Caco-2 (cell line): ENCODE data around the gene ASCC1. TPM values are rescaled to one million over a fixed set of nuclear protein-coding genes. Genes with fewer than 3 reads are reported as not detected.
"Not testable (repeated sequence)": the region's sequence is repeated elsewhere in the genome, so short reads cannot be mapped to it uniquely, and the experiment has no call there.

Source experiments
- BruUV-seq: library from RNA; stranded (reverse); fragments of 400-500 nt; replicated peaks from 2 replicates; lab custom pipeline; 2021; lab: Mats Ljungman, UMichigan
- CTCF ChIA-PET: fragments of 300-600 bp; sonication (Branson Sonifier 250); formaldehyde crosslinking; loops from one replicate; lab custom pipeline; 2022; ENCODE audit warnings: antibody characterized with exemption; lab: Charles Lee
- POLR2A ChIA-PET: fragments of 300-600 bp; sonication (Branson Sonifier 250); formaldehyde crosslinking; loops from one replicate; lab custom pipeline; 2022; ENCODE audit warnings: antibody characterized with exemption; lab: Charles Lee
- DNase-seq, 2 experiments: peaks; one replicate each; pipeline versions ENCODE4 v3.0.0 to v3.0.0-alpha.2; 2020 to 2022
- H3K27me3 ChIP-seq: replicated peaks from 2 replicates; pipeline ENCODE4 v1.6.0; 2011; ENCODE audit warnings: low read length; ENCODE audit not compliant: control insufficient read depth, insufficient read depth
- H3K36me3 ChIP-seq: 2 replicates; pipeline ENCODE4 v1.5.1; 2011; ENCODE audit warnings: low read length; ENCODE audit not compliant: control insufficient read depth, insufficient read depth
- H3K4me1 ChIP-seq: fragments of 250-450 bp; sonication (Bioruptor Pico); 2 replicates; pipeline ENCODE4 v1.5.1; 2020; ENCODE audit warnings: mild to moderate bottlenecking
- H3K4me3 ChIP-seq: 2 replicates; pipeline ENCODE4 v1.5.1; 2011; ENCODE audit warnings: low read depth, mild to moderate bottlenecking, control low read depth, low read length
- H3K9me3 ChIP-seq: fragments of 250-450 bp; sonication (Bioruptor Pico); 2 replicates; pipeline ENCODE4 v1.5.1; 2020; ENCODE audit warnings: mild to moderate bottlenecking, moderate library complexity
- H3K27ac Mint-ChIP-seq: one replicate; pipeline ENCODE4 v1.8.0; 2022; ENCODE audit warnings: mixed read lengths; ENCODE audit not compliant: unreplicated experiment
- H3K27me3 Mint-ChIP-seq: one replicate; pipeline ENCODE4 v1.8.0; 2022; ENCODE audit warnings: mixed read lengths; ENCODE audit not compliant: insufficient read depth, unreplicated experiment
- H3K36me3 Mint-ChIP-seq: one replicate; pipeline ENCODE4 v1.8.0; 2022; ENCODE audit warnings: mild to moderate bottlenecking, mixed read lengths; ENCODE audit not compliant: insufficient read depth, unreplicated experiment
- H3K4me1 Mint-ChIP-seq: one replicate; pipeline ENCODE4 v1.8.0; 2022; ENCODE audit warnings: low read depth, mixed read lengths; ENCODE audit not compliant: unreplicated experiment
- H3K4me3 Mint-ChIP-seq: one replicate; pipeline ENCODE4 v1.8.0; 2022; ENCODE audit warnings: mild to moderate bottlenecking, moderate library complexity, mixed read lengths; ENCODE audit not compliant: unreplicated experiment
- H3K9me3 Mint-ChIP-seq: one replicate; pipeline ENCODE4 v1.8.0; 2022; ENCODE audit warnings: mixed read lengths; ENCODE audit not compliant: unreplicated experiment
- intact Hi-C: fragments of 100-400 bp; cut with micrococcal nuclease; formaldehyde crosslinking; loops from one replicate; pipeline ENCODE4 v1.10.0; 2022; ENCODE audit not compliant: unreplicated experiment
- total RNA-seq: library from RNA; stranded (reverse); gene quantifications from 2 replicates; pipeline ENCODE4 v1.2.3, GENCODE V29; 2022
- TF ChIP-seq, protein P1 (sequence below), 2 experiments: fragments of 200-600 bp in 1 of 2; IDR thresholded peaks; 1 replicate in 1 of 2; 2 replicates in 1 of 2; pipeline versions ENCODE4 v1.5.1 to v1.8.0; 2011 to 2022; ENCODE audit warnings: antibody characterized with exemption in 1 of 2, control low read depth in 1 of 2, inconsistent platforms in 1 of 2, low read depth in 1 of 2, low read length in 1 of 2, mild to moderate bottlenecking in 1 of 2, moderate library complexity in 1 of 2; ENCODE audit not compliant: insufficient read depth in 1 of 2, severe bottlenecking in 1 of 2, unreplicated experiment in 1 of 2

The ASCC1 gene
- total RNA-seq, 1 experiment from 2014 or later, result 73.7 TPM

DNA sequence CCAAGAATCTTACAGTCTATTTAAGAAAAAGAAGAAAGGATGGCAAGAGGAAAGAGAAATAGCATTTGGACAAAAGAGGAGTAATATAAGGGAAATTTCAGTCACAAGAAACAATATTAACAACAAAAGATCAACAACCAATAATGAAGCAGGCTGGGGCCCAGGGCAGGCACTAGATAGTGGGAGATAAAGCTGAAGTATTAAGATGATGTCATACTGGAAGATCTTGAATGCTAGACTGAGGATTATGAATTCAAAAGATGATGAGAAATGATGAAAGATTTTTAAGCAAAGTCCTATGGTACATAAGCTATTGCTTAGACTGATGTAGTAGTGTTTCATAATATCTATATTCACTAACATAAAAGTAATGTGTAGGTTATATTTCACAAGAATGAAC, 75.9 kb downstream of the ASCC1 start:
- ChIA-PET POLR2A (no interaction called here), CTCF (no interaction called here)
- Mint-ChIP-seq H3K36me3 (peaks cover 6% of the 10 kb centered on the region), H3K9me3 (no peaks in the 10 kb centered on the region), H3K27ac (no peak overlapping the region), H3K4me1 (peaks cover 14% of the 10 kb centered on the region), H3K4me3 (no peak overlapping the region), H3K27me3 (no peaks in the 10 kb centered on the region)
- BruUV-seq, result no TSS peak
- Histone ChIP-seq H3K36me3 (no peaks in the 10 kb centered on the region), H3K9me3 (no peaks in the 10 kb centered on the region), H3K4me1 (peaks cover 8% of the 10 kb centered on the region; the same call in 1 of the 2 replicates), H3K27me3 (no peaks in the 10 kb centered on the region), H3K4me3 (no peak overlapping the region)
- intact Hi-C loops, result no loop called here
- DNase-seq, result no peak
- TF ChIP-seq, protein P1, sequence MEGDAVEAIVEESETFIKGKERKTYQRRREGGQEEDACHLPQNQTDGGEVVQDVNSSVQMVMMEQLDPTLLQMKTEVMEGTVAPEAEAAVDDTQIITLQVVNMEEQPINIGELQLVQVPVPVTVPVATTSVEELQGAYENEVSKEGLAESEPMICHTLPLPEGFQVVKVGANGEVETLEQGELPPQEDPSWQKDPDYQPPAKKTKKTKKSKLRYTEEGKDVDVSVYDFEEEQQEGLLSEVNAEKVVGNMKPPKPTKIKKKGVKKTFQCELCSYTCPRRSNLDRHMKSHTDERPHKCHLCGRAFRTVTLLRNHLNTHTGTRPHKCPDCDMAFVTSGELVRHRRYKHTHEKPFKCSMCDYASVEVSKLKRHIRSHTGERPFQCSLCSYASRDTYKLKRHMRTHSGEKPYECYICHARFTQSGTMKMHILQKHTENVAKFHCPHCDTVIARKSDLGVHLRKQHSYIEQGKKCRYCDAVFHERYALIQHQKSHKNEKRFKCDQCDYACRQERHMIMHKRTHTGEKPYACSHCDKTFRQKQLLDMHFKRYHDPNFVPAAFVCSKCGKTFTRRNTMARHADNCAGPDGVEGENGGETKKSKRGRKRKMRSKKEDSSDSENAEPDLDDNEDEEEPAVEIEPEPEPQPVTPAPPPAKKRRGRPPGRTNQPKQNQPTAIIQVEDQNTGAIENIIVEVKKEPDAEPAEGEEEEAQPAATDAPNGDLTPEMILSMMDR (IDR thresholded peaks at IDR 0.05; ENCODE audit: insufficient read depth in 1 of 2, low read depth in 1 of 2, low read length in 1 of 2, severe bottlenecking in 1 of 2, unreplicated experiment in 1 of 2), result no peak

- DNase-seq, result no peak
- BruUV-seq, result no TSS peak
- no peak overlapping the region for H3K4me3 ChIP-seq
- intact Hi-C loops, result no loop called here
- ChIA-PET CTCF (no interaction called here), POLR2A (no interaction called here)
- TF ChIP-seq, protein P1 (IDR thresholded peaks at IDR 0.05; ENCODE audit: insufficient read depth in 1 of 2, low read depth in 1 of 2, low read length in 1 of 2, severe bottlenecking in 1 of 2, unreplicated experiment in 1 of 2), result no peak
- H3K27me3 ChIP-seq, result no peaks in the 10 kb centered on the region
- Mint-ChIP-seq H3K36me3 (peaks cover 6% of the 10 kb centered on the region), H3K27ac (no peak overlapping the region), H3K4me1 (peaks cover 22% of the 10 kb centered on the region), H3K27me3 (no peaks in the 10 kb centered on the region), H3K4me3 (no peak overlapping the region), H3K9me3 (no peaks in the 10 kb centered on the region)
- no peaks in the 10 kb centered on the region for H3K9me3 ChIP-seq
- H3K4me1 ChIP-seq, result peaks cover 8% of the 10 kb centered on the region; the same call in 1 of the 2 replicates
- no peaks in the 10 kb centered on the region for H3K36me3 ChIP-seq
These were observed 78.5 kb downstream of the ASCC1 start for GRCh38 chr10:72137583-72137982.

GRCh38 chr10:72136225-72136624, 79.9 kb downstream of the ASCC1 start:
- H3K36me3 ChIP-seq, H3K4me1 ChIP-seq, intact Hi-C loops, H3K36me3 Mint-ChIP-seq, H3K27me3 Mint-ChIP-seq, POLR2A ChIA-PET, BruUV-seq, H3K9me3 ChIP-seq, H3K9me3 Mint-ChIP-seq, H3K27ac Mint-ChIP-seq, H3K4me3 ChIP-seq, H3K4me3 Mint-ChIP-seq, H3K27me3 ChIP-seq: not testable (repeated sequence)
- CTCF ChIA-PET, result interaction anchor here (1.5 kb wide), 1 partner anchor 10 kb away, joined by 6 read pairs; no protein-coding TSS in a partner anchor
- DNase-seq, result peak in 1 of 2 experiments; percentile 6
- peaks cover 22% of the 10 kb centered on the region for H3K4me1 Mint-ChIP-seq
